CD4-positive, CD25-positive, alpha-beta regulatory T cell (primary cell): ENCODE measurements around the gene CCDC28A. TPM values are rescaled to one million over a fixed set of nuclear protein-coding genes. Genes with fewer than 3 reads are reported as not detected.

Experiments
- ATAC-seq, 2 donors: fragments of 150-1000 bp; cut with Tn5 transposase; one replicate each; pipeline ENCODE4 v1.10.0; 2021; ENCODE audit warnings: low read depth in 2 of 2, moderate number of reproducible peaks in 2 of 2, moderate library complexity in 1 of 2
- DNase-seq, 3 donors: peaks; one replicate each; pipeline versions ENCODE4 v3.0.0 to v3.0.0-alpha.2; 2012 to 2022; ENCODE audit warnings: mixed read lengths in 1 of 3
- H3K27ac ChIP-seq: one replicate; pipeline ENCODE4 v1.7.0; 2013; ENCODE audit warnings: mild to moderate bottlenecking, low read length; ENCODE audit not compliant: insufficient read depth, poor library complexity, severe bottlenecking
- H3K27me3 ChIP-seq: one replicate; pipeline ENCODE4 v1.7.0; 2013; ENCODE audit warnings: low read length; ENCODE audit not compliant: control insufficient read depth, insufficient read depth
- H3K36me3 ChIP-seq: one replicate; pipeline ENCODE4 v1.7.0; 2013; ENCODE audit warnings: mild to moderate bottlenecking, low read length, moderate library complexity; ENCODE audit not compliant: control insufficient read depth, insufficient read depth
- H3K4me1 ChIP-seq: 2 replicates; pipeline ENCODE4 v1.7.0; 2013; ENCODE audit warnings: mild to moderate bottlenecking, low read length; ENCODE audit not compliant: insufficient read depth, control insufficient read depth, poor library complexity, severe bottlenecking
- H3K4me3 ChIP-seq: one replicate; pipeline ENCODE4 v1.7.0; 2013; ENCODE audit warnings: low read depth, mild to moderate bottlenecking, low read length, moderate library complexity
- H3K9me3 ChIP-seq, 2 experiments: 1 replicate in 1 of 2; 2 replicates in 1 of 2; pipeline ENCODE4 v1.7.0; 2013; ENCODE audit warnings: low read length in 2 of 2, mild to moderate bottlenecking in 1 of 2, moderate library complexity in 1 of 2; ENCODE audit not compliant: control insufficient read depth in 2 of 2
- H3K27ac Mint-ChIP-seq, 3 donors: one replicate each; pipeline ENCODE4 v1.8.0; 2020 to 2022; ENCODE audit warnings: mild to moderate bottlenecking in 3 of 3, mixed read lengths in 3 of 3, moderate library complexity in 2 of 3
- H3K27me3 Mint-ChIP-seq: one replicate; pipeline ENCODE4 v1.8.0; 2022; ENCODE audit warnings: mild to moderate bottlenecking, mixed read lengths
- H3K36me3 Mint-ChIP-seq: one replicate; pipeline ENCODE4 v1.8.0; 2020; ENCODE audit warnings: mixed read lengths
- H3K4me1 Mint-ChIP-seq, 4 donors: one replicate each; pipeline ENCODE4 v1.8.0; 2020 to 2022; ENCODE audit warnings: mixed read lengths in 4 of 4, mild to moderate bottlenecking in 1 of 4
- H3K4me3 Mint-ChIP-seq, 4 donors: one replicate each; pipeline ENCODE4 v1.8.0; 2020 to 2022; ENCODE audit warnings: mild to moderate bottlenecking in 4 of 4, mixed read lengths in 4 of 4, moderate library complexity in 3 of 4
- H3K9me3 Mint-ChIP-seq, 7 donors: one replicate each; pipeline ENCODE4 v1.8.0; 2020 to 2022; ENCODE audit warnings: mixed read lengths in 7 of 7, mild to moderate bottlenecking in 3 of 7, moderate library complexity in 2 of 7
- polyA plus RNA-seq, 4 donors: library from polyadenylated mRNA; unstranded; fragments of 300-500 nt; fragmentation: Illumina TruSeq; gene quantifications; one replicate each; pipeline ENCODE4 v1.2.3, GENCODE V29; 2021
- total RNA-seq: library from RNA; stranded (reverse); gene quantifications from one replicate; pipeline ENCODE4 v1.2.3, GENCODE V29; 2022

Gene CCDC28A
- total and polyA plus RNA-seq, 5 donors from 2014 or later = 27.2 to 112 (median 78.3) TPM

GRCh38 chr6:138774370-138774769 is 801 bp downstream of the CCDC28A start:
- Histone ChIP-seq H3K27ac (peak overlapping the region; percentile 97), H3K4me1 (peaks cover 20% of the 10 kb centered on the region), H3K4me3 (peak overlapping the region; percentile 97), H3K27me3 (no peaks in the 10 kb centered on the region), H3K36me3 (peaks cover 24% of the 10 kb centered on the region), H3K9me3 (no peaks in the 10 kb centered on the region)
- no peak for DNase-seq
- H3K36me3 Mint-ChIP-seq = peaks cover 26% of the 10 kb centered on the region
- peak overlapping the region; percentile 98 to 100 (median 99) for H3K27ac Mint-ChIP-seq
- ATAC-seq = no peak
- no peaks in the 10 kb centered on the region for H3K27me3 Mint-ChIP-seq
- H3K4me1 Mint-ChIP-seq = peaks cover 23 to 47% (median 35%) of the 10 kb centered on the region in 4 donors
- H3K4me3 Mint-ChIP-seq = peak overlapping the region; percentile 95 to 100 (median 100)
- H3K9me3 Mint-ChIP-seq = no peaks in the 10 kb centered on the region

DNA sequence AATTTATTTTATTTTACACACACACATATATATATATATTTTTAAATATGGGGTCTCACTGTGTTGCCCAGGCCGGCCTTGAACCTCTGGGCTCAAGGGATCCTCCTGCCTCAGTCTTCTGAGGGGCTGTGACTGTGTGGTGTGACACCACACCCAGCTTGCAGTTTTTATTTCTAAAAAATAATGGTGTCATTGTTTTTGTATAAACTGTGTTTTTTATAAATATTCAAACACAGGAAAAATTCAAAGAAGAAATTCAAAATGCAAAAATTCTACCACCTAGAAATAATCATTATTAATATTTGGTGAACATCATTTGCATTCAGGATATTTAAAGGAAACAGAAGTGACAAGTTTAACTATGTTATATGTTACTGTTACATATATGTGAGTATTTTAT is 3.1 kb downstream of the CCDC28A start:
- Mint-ChIP-seq H3K27ac (no peak overlapping the region), H3K4me1 (peaks cover 23 to 50% (median 36%) of the 10 kb centered on the region in 4 donors), H3K4me3 (no peak overlapping the region), H3K36me3 (peaks cover 35% of the 10 kb centered on the region), H3K9me3 (no peaks in the 10 kb centered on the region), H3K27me3 (no peaks in the 10 kb centered on the region)
- Histone ChIP-seq H3K4me1 (peaks cover 20% of the 10 kb centered on the region), H3K27me3 (no peaks in the 10 kb centered on the region), H3K27ac (no peak overlapping the region), H3K9me3 (no peaks in the 10 kb centered on the region), H3K4me3 (no peak overlapping the region), H3K36me3 (peaks cover 42% of the 10 kb centered on the region)
- ATAC-seq = no peak
- no peak for DNase-seq

- Histone ChIP-seq H3K4me1 (peaks cover 13% of the 10 kb centered on the region), H3K36me3 (peaks cover 56% of the 10 kb centered on the region), H3K27ac (no peak overlapping the region), H3K27me3 (no peaks in the 10 kb centered on the region), H3K9me3 (no peaks in the 10 kb centered on the region), H3K4me3 (no peak overlapping the region)
- Mint-ChIP-seq H3K27me3 (no peaks in the 10 kb centered on the region), H3K4me3 (peak overlapping the region in 1 of 4 donors; percentile 5), H3K4me1 (peaks cover 20 to 50% (median 38%) of the 10 kb centered on the region in 4 donors), H3K9me3 (no peaks in the 10 kb centered on the region), H3K27ac (peak overlapping the region in 1 of 3 donors; percentile 25), H3K36me3 (peaks cover 48% of the 10 kb centered on the region)
- ATAC-seq (no peak), DNase-seq (no peak)
These were observed 4.8 kb downstream of the CCDC28A start for GRCh38 chr6:138778331-138778730.

DNA sequence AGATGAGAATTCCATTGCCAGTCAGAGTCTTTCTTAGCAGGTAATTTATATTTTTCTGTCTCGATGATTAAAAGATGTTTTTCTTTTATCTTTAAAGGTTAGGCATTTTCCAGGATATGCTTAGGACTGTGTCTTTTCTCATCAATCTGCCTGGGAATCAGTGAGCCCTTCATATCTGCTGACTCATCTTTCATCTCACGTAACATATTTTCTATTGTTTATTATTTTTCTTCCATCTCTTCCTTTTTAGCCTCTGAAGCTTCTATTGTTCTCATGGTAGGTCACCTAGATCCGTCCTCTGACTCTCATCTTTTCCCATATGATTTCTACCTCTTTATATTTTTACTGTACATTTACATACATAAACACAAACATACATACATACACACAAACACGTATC is 8.7 kb downstream of the CCDC28A start:
- Mint-ChIP-seq H3K36me3 (peaks cover 45% of the 10 kb centered on the region), H3K4me1 (peaks cover 19 to 35% (median 26%) of the 10 kb centered on the region in 4 donors), H3K9me3 (no peaks in the 10 kb centered on the region), H3K27me3 (no peaks in the 10 kb centered on the region), H3K27ac (peak overlapping the region in 2 of 3 donors; percentile 6 to 23), H3K4me3 (peak overlapping the region in 1 of 4 donors; percentile 24)
- H3K4me3 ChIP-seq = no peak overlapping the region
- no peaks in the 10 kb centered on the region for H3K9me3 ChIP-seq
- peaks cover 73% of the 10 kb centered on the region for H3K36me3 ChIP-seq
- ATAC-seq = no peak
- no peak for DNase-seq
- no peaks in the 10 kb centered on the region for H3K27me3 ChIP-seq
- no peak overlapping the region for H3K27ac ChIP-seq
- peaks cover 4% of the 10 kb centered on the region for H3K4me1 ChIP-seq

- H3K4me1 Mint-ChIP-seq = peaks cover 10 to 18% (median 16%) of the 10 kb centered on the region in 4 donors
- no peak overlapping the region for H3K4me3 Mint-ChIP-seq
- no peaks in the 10 kb centered on the region for H3K9me3 ChIP-seq
- ATAC-seq (no peak), DNase-seq (no peak)
- H3K27ac Mint-ChIP-seq = no peak overlapping the region
- H3K27ac ChIP-seq = no peak overlapping the region
- H3K27me3 ChIP-seq = no peaks in the 10 kb centered on the region
- H3K36me3 Mint-ChIP-seq = peaks cover 46% of the 10 kb centered on the region
- no peaks in the 10 kb centered on the region for H3K9me3 Mint-ChIP-seq
- H3K36me3 ChIP-seq = peaks cover 80% of the 10 kb centered on the region
- H3K27me3 Mint-ChIP-seq = no peaks in the 10 kb centered on the region
- no peak overlapping the region for H3K4me3 ChIP-seq
- H3K4me1 ChIP-seq = peaks cover 4% of the 10 kb centered on the region
These were observed 11.5 kb downstream of the CCDC28A start for GRCh38 chr6:138785079-138785478.

GRCh38 chr6:138785980-138786379 is 12.4 kb downstream of the CCDC28A start:
- DNase-seq = no peak
- no peak overlapping the region for H3K27ac ChIP-seq
- no peak for ATAC-seq
- peaks cover 4% of the 10 kb centered on the region for H3K4me1 ChIP-seq
- no peak overlapping the region for H3K4me3 ChIP-seq
- no peaks in the 10 kb centered on the region for H3K9me3 ChIP-seq
- Mint-ChIP-seq H3K9me3 (no peaks in the 10 kb centered on the region), H3K4me3 (no peak overlapping the region), H3K27me3 (peaks cover 4% of the 10 kb centered on the region), H3K4me1 (peaks cover 10 to 18% (median 15%) of the 10 kb centered on the region in 4 donors), H3K27ac (no peak overlapping the region), H3K36me3 (peaks cover 52% of the 10 kb centered on the region)
- H3K27me3 ChIP-seq = no peaks in the 10 kb centered on the region
- peaks cover 81% of the 10 kb centered on the region for H3K36me3 ChIP-seq

DNA sequence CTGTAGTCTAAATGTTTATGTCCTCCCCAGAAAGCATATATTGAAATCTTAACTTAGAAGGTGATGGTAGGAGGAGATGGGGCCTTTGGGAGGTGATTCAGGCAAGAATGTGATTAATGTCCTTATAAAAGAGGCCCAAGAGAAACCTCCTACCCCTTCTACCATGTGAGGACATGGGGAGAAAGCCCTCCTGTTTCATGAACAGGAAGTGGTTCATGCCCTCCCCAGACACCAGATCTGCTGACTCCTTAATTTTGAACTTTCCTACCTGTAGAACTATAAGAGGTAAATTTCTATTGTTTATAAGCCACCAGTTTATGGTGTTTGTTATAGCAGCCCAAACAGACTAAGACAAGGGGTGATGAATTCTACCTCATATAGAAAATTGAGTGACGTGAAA is 13.6 kb downstream of the CCDC28A start:
- H3K27ac Mint-ChIP-seq = peak overlapping the region in 1 of 3 donors; percentile 33

More for the DNA sequence above, 13.6 kb downstream of the CCDC28A start:
- Histone ChIP-seq H3K4me3 (no peak overlapping the region), H3K4me1 (peaks cover 4% of the 10 kb centered on the region), H3K36me3 (peaks cover 81% of the 10 kb centered on the region), H3K27ac (no peak overlapping the region), H3K27me3 (no peaks in the 10 kb centered on the region), H3K9me3 (no peaks in the 10 kb centered on the region)
- H3K4me1 Mint-ChIP-seq = peaks cover 7 to 14% (median 13%) of the 10 kb centered on the region in 4 donors
- H3K4me3 Mint-ChIP-seq = no peak overlapping the region
- ATAC-seq = peak in 1 of 2 donors; percentile 37
- H3K27me3 Mint-ChIP-seq = peaks cover 4% of the 10 kb centered on the region
- DNase-seq = peak in 1 of 3 donors; percentile 37
- no peaks in the 10 kb centered on the region for H3K9me3 Mint-ChIP-seq
- H3K36me3 Mint-ChIP-seq = peaks cover 48% of the 10 kb centered on the region
